ENCODE measurements around the gene TUBA8.

DNA sequence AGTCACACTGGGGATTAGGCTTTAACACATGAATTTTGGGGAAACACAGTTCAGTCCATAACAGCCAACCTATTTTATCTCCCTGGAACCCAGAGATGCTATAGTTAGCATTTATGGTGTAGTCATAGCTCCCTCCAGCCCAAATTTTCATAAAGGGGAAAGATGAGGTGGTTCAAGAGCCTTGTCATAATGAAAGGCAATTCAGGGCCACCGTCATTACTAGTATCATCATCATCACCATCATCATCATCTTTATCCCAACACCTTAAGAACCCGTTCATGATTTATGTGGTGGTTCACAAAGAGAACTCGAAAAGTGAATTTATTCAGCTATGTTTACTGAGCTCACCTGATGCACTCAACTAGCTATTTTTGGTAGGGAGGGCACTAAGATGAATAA lies 2.4 kb upstream of the TUBA8 start:
- TF ChIP-seq POLR2A (IDR thresholded peaks at IDR 0.05): no peak
- TF ChIP-seq, protein P1, sequence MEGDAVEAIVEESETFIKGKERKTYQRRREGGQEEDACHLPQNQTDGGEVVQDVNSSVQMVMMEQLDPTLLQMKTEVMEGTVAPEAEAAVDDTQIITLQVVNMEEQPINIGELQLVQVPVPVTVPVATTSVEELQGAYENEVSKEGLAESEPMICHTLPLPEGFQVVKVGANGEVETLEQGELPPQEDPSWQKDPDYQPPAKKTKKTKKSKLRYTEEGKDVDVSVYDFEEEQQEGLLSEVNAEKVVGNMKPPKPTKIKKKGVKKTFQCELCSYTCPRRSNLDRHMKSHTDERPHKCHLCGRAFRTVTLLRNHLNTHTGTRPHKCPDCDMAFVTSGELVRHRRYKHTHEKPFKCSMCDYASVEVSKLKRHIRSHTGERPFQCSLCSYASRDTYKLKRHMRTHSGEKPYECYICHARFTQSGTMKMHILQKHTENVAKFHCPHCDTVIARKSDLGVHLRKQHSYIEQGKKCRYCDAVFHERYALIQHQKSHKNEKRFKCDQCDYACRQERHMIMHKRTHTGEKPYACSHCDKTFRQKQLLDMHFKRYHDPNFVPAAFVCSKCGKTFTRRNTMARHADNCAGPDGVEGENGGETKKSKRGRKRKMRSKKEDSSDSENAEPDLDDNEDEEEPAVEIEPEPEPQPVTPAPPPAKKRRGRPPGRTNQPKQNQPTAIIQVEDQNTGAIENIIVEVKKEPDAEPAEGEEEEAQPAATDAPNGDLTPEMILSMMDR (IDR thresholded peaks at IDR 0.05): no peak

All from thyroid gland (tissue), 4 donors.